Mesendoderm (in vitro differentiated cells): ENCODE results near the gene IRF2.

Experiments
- DNase-seq: peaks from one replicate; pipeline ENCODE4 v3.0.0; 2013
- H2AK5ac ChIP-seq: 2 replicates; pipeline ENCODE4 v1.6.1; 2013; ENCODE audit warnings: low read length, inconsistent platforms
- H2BK120ac ChIP-seq: 2 replicates; pipeline ENCODE4 v1.6.1; 2013; ENCODE audit warnings: low read depth, mild to moderate bottlenecking, low read length, moderate library complexity, mixed read lengths
- H2BK15ac ChIP-seq: replicated peaks from 2 replicates; pipeline ENCODE4 v1.6.1; 2013; ENCODE audit warnings: low read depth, mild to moderate bottlenecking, moderate library complexity
- H2BK5ac ChIP-seq: 2 replicates; pipeline ENCODE4 v1.6.1; 2013; ENCODE audit warnings: low read length, inconsistent platforms
- H3K18ac ChIP-seq: 2 replicates; pipeline ENCODE4 v1.6.1; 2013; ENCODE audit warnings: mild to moderate bottlenecking, low read length, mixed read lengths
- H3K23ac ChIP-seq: one replicate; pipeline ENCODE4 v1.6.1; 2013; ENCODE audit warnings: low read length
- H3K27ac ChIP-seq: 2 replicates; pipeline ENCODE4 v1.5.1; 2013; ENCODE audit warnings: low read depth, mild to moderate bottlenecking, inconsistent platforms, low read length, moderate library complexity
- H3K27me3 ChIP-seq: 2 replicates; pipeline ENCODE4 v1.6.1; 2013; ENCODE audit warnings: low read length, control low read depth, mild to moderate bottlenecking, inconsistent platforms; ENCODE audit not compliant: insufficient read depth, poor library complexity
- H3K36me3 ChIP-seq: 2 replicates; pipeline ENCODE4 v1.6.1; 2013; ENCODE audit warnings: low read length, inconsistent platforms; ENCODE audit not compliant: control insufficient read depth, insufficient read depth
- H3K4ac ChIP-seq: one replicate; pipeline ENCODE4 v1.6.1; 2013; ENCODE audit warnings: low read depth, mild to moderate bottlenecking, low read length, moderate library complexity
- H3K4me1 ChIP-seq: 2 replicates; pipeline ENCODE4 v1.6.1; 2013; ENCODE audit warnings: low read depth, low read length, inconsistent platforms; ENCODE audit not compliant: control insufficient read depth
- H3K4me2 ChIP-seq: 2 replicates; pipeline ENCODE4 v1.6.1; 2013; ENCODE audit warnings: low read length
- H3K4me3 ChIP-seq: 2 replicates; pipeline ENCODE4 v1.5.1; 2013; ENCODE audit warnings: mild to moderate bottlenecking, low read length
- H3K56ac ChIP-seq: one replicate; pipeline ENCODE4 v1.6.1; 2013; ENCODE audit warnings: low read length
- H3K79me1 ChIP-seq: 2 replicates; pipeline ENCODE4 v1.6.1; 2013; ENCODE audit warnings: low read length, inconsistent platforms
- H3K79me2 ChIP-seq: 2 replicates; pipeline ENCODE4 v1.6.1; 2013; ENCODE audit warnings: mild to moderate bottlenecking, low read length; ENCODE audit not compliant: control insufficient read depth, insufficient read depth
- H3K9ac ChIP-seq: 2 replicates; pipeline ENCODE4 v1.6.1; 2013; ENCODE audit warnings: low read length, inconsistent platforms
- H4K5ac ChIP-seq: one replicate; pipeline ENCODE4 v1.6.1; 2013; ENCODE audit warnings: low read length
- H4K8ac ChIP-seq: one replicate; pipeline ENCODE4 v1.6.1; 2013; ENCODE audit warnings: low read depth, mild to moderate bottlenecking, control low read depth, low read length, moderate library complexity
- WGBS: extraction: QIAGEN DNeasy Blood & Tissue Kit; methylation state at CpG from one replicate; pipeline ENCODE4 v1.1.7; 2013; ENCODE audit warnings: low lambda C conversion rate, missing lambda C conversion rate; ENCODE audit not compliant: insufficient coverage; ENCODE audit errors: extremely low coverage; 5-methylcytosine and 5-hydroxymethylcytosine counted together

Gene IRF2

GRCh38 chr4:184477201-184477999, 3.0 kb upstream of the IRF2 start:
- no CpG with 5 or more reads among the region's 9 CpGs for WGBS
- no peak overlapping the region for H3K9ac ChIP-seq
- H3K4me3 ChIP-seq, result no peak overlapping the region
- no peak for DNase-seq
- peaks cover 4% of the 10 kb centered on the region for H3K79me1 ChIP-seq
- H2AK5ac ChIP-seq, result no peak overlapping the region
- H2BK5ac ChIP-seq, result no peak overlapping the region
- H3K4me2 ChIP-seq, result no peak overlapping the region
- H3K18ac ChIP-seq, result no peak overlapping the region
- H3K4me1 ChIP-seq, result peaks cover 2% of the 10 kb centered on the region
- H2BK120ac ChIP-seq, result no peak overlapping the region
- no peak overlapping the region for H3K23ac ChIP-seq
- no peak overlapping the region for H3K4ac ChIP-seq
- H4K8ac ChIP-seq, result no peak overlapping the region
- H3K27me3 ChIP-seq, result no peaks in the 10 kb centered on the region
- H3K36me3 ChIP-seq, result no peaks in the 10 kb centered on the region
- H3K27ac ChIP-seq, result no peak overlapping the region
- H3K79me2 ChIP-seq, result peaks cover 3% of the 10 kb centered on the region
- no peak overlapping the region for H3K56ac ChIP-seq
- no peak overlapping the region for H2BK15ac ChIP-seq
- no peak overlapping the region for H4K5ac ChIP-seq

- Histone ChIP-seq H4K5ac (no peak overlapping the region), H3K79me2 (peaks cover 3% of the 10 kb centered on the region), H3K27ac (no peak overlapping the region), H3K79me1 (peaks cover 5% of the 10 kb centered on the region), H2BK15ac (no peak overlapping the region), H4K8ac (no peak overlapping the region), H2BK5ac (no peak overlapping the region), H3K27me3 (no peaks in the 10 kb centered on the region), H3K23ac (no peak overlapping the region), H3K4me1 (peaks cover 5% of the 10 kb centered on the region), H2BK120ac (no peak overlapping the region), H3K9ac (no peak overlapping the region), H3K4me3 (no peak overlapping the region), H3K56ac (no peak overlapping the region), H3K18ac (no peak overlapping the region), H3K4me2 (no peak overlapping the region), H3K36me3 (no peaks in the 10 kb centered on the region), H3K4ac (no peak overlapping the region), H2AK5ac (no peak overlapping the region)
- DNase-seq, result no peak
- no CpG with 5 or more reads among the region's 8 CpGs for WGBS
These were observed 2.3 kb upstream of the IRF2 start for GRCh38 chr4:184476695-184477094.

GRCh38 chr4:184475498-184475897, 1.1 kb upstream of the IRF2 start:
- no peak overlapping the region for H3K27ac ChIP-seq
- peaks cover 5% of the 10 kb centered on the region for H3K4me1 ChIP-seq
- no peak overlapping the region for H3K4ac ChIP-seq
- no peak overlapping the region for H4K5ac ChIP-seq
- H2BK5ac ChIP-seq, result no peak overlapping the region
- H2BK15ac ChIP-seq, result no peak overlapping the region
- peaks cover 7% of the 10 kb centered on the region for H3K79me1 ChIP-seq
- WGBS, result no CpG with 5 or more reads among the region's 6 CpGs
- peaks cover 5% of the 10 kb centered on the region for H3K79me2 ChIP-seq
- no peaks in the 10 kb centered on the region for H3K27me3 ChIP-seq
- H3K36me3 ChIP-seq, result no peaks in the 10 kb centered on the region
- no peak overlapping the region for H4K8ac ChIP-seq
- peak overlapping the region; percentile 63 for H3K4me2 ChIP-seq
- H3K18ac ChIP-seq, result no peak overlapping the region
- peak overlapping the region; percentile 90 for H3K56ac ChIP-seq
- H3K9ac ChIP-seq, result peak overlapping the region; percentile 66
- no peak overlapping the region for H3K4me3 ChIP-seq
- no peak overlapping the region for H2AK5ac ChIP-seq
- no peak overlapping the region for H2BK120ac ChIP-seq
- no peak overlapping the region for H3K23ac ChIP-seq
- DNase-seq, result no peak

GRCh38 chr4:184475096-184475461, 729 bp upstream of the IRF2 start:
- peak overlapping the region; percentile 66 for H3K9ac ChIP-seq
- no peak overlapping the region for H2BK15ac ChIP-seq
- H4K5ac ChIP-seq, result no peak overlapping the region
- H3K4me1 ChIP-seq, result peaks cover 5% of the 10 kb centered on the region
- H3K27me3 ChIP-seq, result no peaks in the 10 kb centered on the region
- no peak overlapping the region for H3K4ac ChIP-seq
- peaks cover 7% of the 10 kb centered on the region for H3K79me1 ChIP-seq
- no peak overlapping the region for H3K23ac ChIP-seq
- no peak overlapping the region for H4K8ac ChIP-seq
- no peak overlapping the region for H2BK5ac ChIP-seq
- no peak overlapping the region for H3K18ac ChIP-seq
- H3K36me3 ChIP-seq, result no peaks in the 10 kb centered on the region
- H2BK120ac ChIP-seq, result no peak overlapping the region
- peak overlapping the region; percentile 49 for H3K4me3 ChIP-seq
- H3K56ac ChIP-seq, result peak overlapping the region; percentile 90
- H3K4me2 ChIP-seq, result peak overlapping the region; percentile 63
- peaks cover 5% of the 10 kb centered on the region for H3K79me2 ChIP-seq
- WGBS, result no CpG with 5 or more reads among the region's 17 CpGs
- DNase-seq, result peak; percentile 68
- H3K27ac ChIP-seq, result peak overlapping the region; percentile 72
- no peak overlapping the region for H2AK5ac ChIP-seq

- Histone ChIP-seq H3K36me3 (no peaks in the 10 kb centered on the region), H3K18ac (peak overlapping the region; percentile 99), H2BK5ac (no peak overlapping the region), H3K79me2 (peaks cover 6% of the 10 kb centered on the region), H3K4ac (peak overlapping the region; percentile 66), H3K27me3 (no peaks in the 10 kb centered on the region), H3K4me1 (peaks cover 5% of the 10 kb centered on the region), H2BK15ac (no peak overlapping the region), H3K23ac (peak overlapping the region; percentile 74), H3K4me3 (peak overlapping the region; percentile 71), H3K56ac (peak overlapping the region; percentile 96), H3K79me1 (peaks cover 9% of the 10 kb centered on the region), H3K9ac (peak overlapping the region; percentile 93), H3K4me2 (peak overlapping the region; percentile 64), H3K27ac (peak overlapping the region; percentile 75), H2BK120ac (peak overlapping the region; percentile 94), H2AK5ac (peak overlapping the region; percentile 54), H4K8ac (peak overlapping the region; percentile 95), H4K5ac (no peak overlapping the region)
- peak; percentile 67 for DNase-seq
- WGBS, result no CpG with 5 or more reads among the region's 65 CpGs
These were observed 669 bp downstream of the IRF2 start for GRCh38 chr4:184473499-184474262.
